HG03342 (cell line): ENCODE data around the gene CHMP1A.

ENCODE experiments used
- ATAC-seq: cut with Tn5 transposase; IDR thresholded peaks from one replicate; pipeline ENCODE4 v1.9.1; 2021; ENCODE audit warnings: mild to moderate bottlenecking, moderate library complexity; ENCODE audit not compliant: unreplicated experiment

CHMP1A gene

GRCh38 chr16:89629827-89630610 lies 27.5 kb downstream of the CHMP1A start:
- no peak for ATAC-seq

- ATAC-seq = no peak
These were observed 32.4 kb downstream of the CHMP1A start for GRCh38 chr16:89624777-89625761.

GRCh38 chr16:89623511-89624261 lies 33.8 kb downstream of the CHMP1A start:
- ATAC-seq = no peak

- ATAC-seq = no peak
These were observed 35.7 kb downstream of the CHMP1A start for GRCh38 chr16:89621698-89622409.

- no peak for ATAC-seq
These were observed 36.3 kb downstream of the CHMP1A start for GRCh38 chr16:89621136-89621697.

GRCh38 chr16:89620406-89620841 lies 37.1 kb downstream of the CHMP1A start:
- ATAC-seq = no peak

GRCh38 chr16:89619840-89620239 lies 37.7 kb downstream of the CHMP1A start:
- no peak for ATAC-seq

GRCh38 chr16:89618109-89618998 lies 39.2 kb downstream of the CHMP1A start:
- ATAC-seq = no peak

GRCh38 chr16:89617036-89617435 lies 40.5 kb downstream of the CHMP1A start:
- no peak for ATAC-seq

- no peak for ATAC-seq
These were observed 40.9 kb downstream of the CHMP1A start for GRCh38 chr16:89616623-89617022.

GRCh38 chr16:89615596-89616090 lies 41.9 kb downstream of the CHMP1A start:
- ATAC-seq = no peak

- no peak for ATAC-seq
These were observed 42.3 kb downstream of the CHMP1A start for GRCh38 chr16:89615176-89615575.

GRCh38 chr16:89613954-89614459 lies 43.5 kb downstream of the CHMP1A start:
- no peak for ATAC-seq

GRCh38 chr16:89613231-89613953 lies 44.1 kb downstream of the CHMP1A start, which contains the start of gene DPEP1:
DPEP1 (plus strand) TSS chr16:89613642; CDS start chr16:89630411, 16,769 bp downstream.
- no peak for ATAC-seq

GRCh38 chr16:89612415-89613166 lies 44.9 kb downstream of the CHMP1A start:
- no peak for ATAC-seq

- no peak for ATAC-seq
These were observed 47.4 kb downstream of the CHMP1A start for GRCh38 chr16:89610108-89610453.
